Neuronal stem cell (in vitro differentiated cells): ENCODE results near the gene ADGRL3.

Experiments used
- DNase-seq: peaks from one replicate; pipeline ENCODE4 v3.0.0-alpha.2; 2013; ENCODE audit warnings: low spot score
- H2AFZ ChIP-seq: one replicate; pipeline ENCODE4 v1.6.1; 2013; ENCODE audit warnings: mild to moderate bottlenecking, low read length, inconsistent platforms
- H2AK5ac ChIP-seq: 2 replicates; pipeline ENCODE4 v1.6.1; 2013; ENCODE audit warnings: low read depth, mild to moderate bottlenecking, inconsistent platforms, low read length, moderate library complexity, mixed read lengths
- H2BK120ac ChIP-seq: 2 replicates; pipeline ENCODE4 v1.6.1; 2013; ENCODE audit warnings: low read depth, mild to moderate bottlenecking, inconsistent platforms, low read length, moderate library complexity, mixed read lengths
- H2BK12ac ChIP-seq: one replicate; pipeline ENCODE4 v1.6.1; 2013; ENCODE audit warnings: low read length, inconsistent platforms
- H2BK15ac ChIP-seq: 2 replicates; pipeline ENCODE4 v1.6.1; 2013; ENCODE audit warnings: mild to moderate bottlenecking, low read length, inconsistent platforms, mixed read lengths
- H2BK5ac ChIP-seq: one replicate; pipeline ENCODE4 v1.6.1; 2013; ENCODE audit warnings: inconsistent platforms, mild to moderate bottlenecking, low read length, moderate library complexity
- H3K14ac ChIP-seq: one replicate; pipeline ENCODE4 v1.6.1; 2013; ENCODE audit warnings: low read length, inconsistent platforms
- H3K18ac ChIP-seq: 2 replicates; pipeline ENCODE4 v1.6.1; 2013; ENCODE audit warnings: low read length, inconsistent platforms
- H3K23ac ChIP-seq: 2 replicates; pipeline ENCODE4 v1.6.1; 2013; ENCODE audit warnings: low read depth, mild to moderate bottlenecking, mixed read lengths, low read length, inconsistent platforms; ENCODE audit not compliant: poor library complexity
- H3K27ac ChIP-seq: replicated peaks from 3 replicates; pipeline ENCODE4 v1.5.1; 2013; ENCODE audit warnings: low read length, inconsistent platforms
- H3K27me3 ChIP-seq, 3 experiments: 2 replicates each; pipeline ENCODE4 v1.6.1; 2013; ENCODE audit warnings: low read length in 3 of 3, mild to moderate bottlenecking in 2 of 3, inconsistent platforms in 1 of 3, low read depth in 1 of 3, mixed read lengths in 1 of 3, moderate library complexity in 1 of 3; ENCODE audit not compliant: control insufficient read depth in 3 of 3, insufficient read depth in 3 of 3
- H3K36me3 ChIP-seq, 2 donors: replicated peaks in 1 of 2; 2 replicates each; pipeline ENCODE4 v1.6.1; 2013; ENCODE audit warnings: low read length in 2 of 2; ENCODE audit not compliant: control insufficient read depth in 2 of 2, insufficient read depth in 2 of 2
- H3K4ac ChIP-seq: 2 replicates; pipeline ENCODE4 v1.6.1; 2013; ENCODE audit warnings: inconsistent platforms, mild to moderate bottlenecking, low read length, moderate library complexity
- H3K4me1 ChIP-seq, 2 donors: 1 replicate in 1 of 2; 2 replicates in 1 of 2; pipeline ENCODE4 v1.6.1; 2013; ENCODE audit warnings: low read length in 2 of 2, low read depth in 1 of 2; ENCODE audit not compliant: control insufficient read depth in 2 of 2, insufficient read depth in 1 of 2
- H3K4me2 ChIP-seq: one replicate; pipeline ENCODE4 v1.6.1; 2013; ENCODE audit warnings: mild to moderate bottlenecking, low read length, inconsistent platforms; ENCODE audit not compliant: insufficient read depth, poor library complexity, severe bottlenecking
- H3K4me3 ChIP-seq, 2 donors: 2 replicates each; pipeline ENCODE4 v1.5.1; 2013; ENCODE audit warnings: low read length in 2 of 2, mild to moderate bottlenecking in 2 of 2, inconsistent platforms in 1 of 2, moderate library complexity in 1 of 2
- H3K79me1 ChIP-seq: one replicate; pipeline ENCODE4 v1.6.1; 2013; ENCODE audit warnings: low read depth, mild to moderate bottlenecking, inconsistent platforms, low read length, moderate library complexity
- H3K9ac ChIP-seq: one replicate; pipeline ENCODE4 v1.6.1; 2013; ENCODE audit warnings: mild to moderate bottlenecking, low read depth, low read length, inconsistent platforms; ENCODE audit not compliant: poor library complexity
- H3K9me3 ChIP-seq, 2 donors: replicated peaks in 1 of 2; 2 replicates each; pipeline versions ENCODE3 to v1.6.1; 2013; ENCODE audit warnings: low read length in 2 of 2, mild to moderate bottlenecking in 2 of 2, inconsistent platforms in 1 of 2, low read depth in 1 of 2, mixed read lengths in 1 of 2, moderate library complexity in 1 of 2; ENCODE audit not compliant: control insufficient read depth in 2 of 2, insufficient read depth in 1 of 2
- H4K8ac ChIP-seq: one replicate; pipeline ENCODE4 v1.6.1; 2013; ENCODE audit warnings: low read depth, mild to moderate bottlenecking, inconsistent platforms, low read length, moderate library complexity
- H4K91ac ChIP-seq: one replicate; pipeline ENCODE4 v1.6.1; 2013; ENCODE audit warnings: low read length, low read depth, mild to moderate bottlenecking, inconsistent platforms; ENCODE audit not compliant: poor library complexity
- WGBS, 2 donors: extraction: QIAGEN DNeasy Blood & Tissue Kit; methylation state at CpG; one replicate each; pipeline ENCODE4 v1.1.7; 2013; ENCODE audit warnings: missing lambda C conversion rate in 2 of 2, mixed read lengths in 1 of 2; ENCODE audit not compliant: insufficient read length in 2 of 2, insufficient replicate concordance in 1 of 2; ENCODE audit errors: extremely low coverage in 2 of 2; 5-methylcytosine and 5-hydroxymethylcytosine counted together

Gene ADGRL3

GRCh38 chr4:61864286-61864685 is 664.2 kb downstream of the ADGRL3 start:
- DNase-seq: no peak
- no peak overlapping the region for H3K4me3 ChIP-seq
- H2BK120ac ChIP-seq: no peak overlapping the region
- H2AFZ ChIP-seq: no peak overlapping the region
- no peak overlapping the region for H2AK5ac ChIP-seq
- no peak overlapping the region for H3K4me2 ChIP-seq
- H3K9me3 ChIP-seq: no peaks in the 10 kb centered on the region
- H3K9ac ChIP-seq: no peak overlapping the region
- no peak overlapping the region for H2BK12ac ChIP-seq
- no peak overlapping the region for H2BK5ac ChIP-seq
- H3K14ac ChIP-seq: no peak overlapping the region
- H2BK15ac ChIP-seq: no peak overlapping the region
- no peaks in the 10 kb centered on the region for H3K27me3 ChIP-seq
- no peaks in the 10 kb centered on the region for H3K36me3 ChIP-seq
- H4K8ac ChIP-seq: no peak overlapping the region
- no peak overlapping the region for H3K23ac ChIP-seq
- H4K91ac ChIP-seq: no peak overlapping the region
- no peak overlapping the region for H3K4ac ChIP-seq
- H3K79me1 ChIP-seq: no peaks in the 10 kb centered on the region
- H3K27ac ChIP-seq: no peak overlapping the region
- peaks cover 0 to 5% of the 10 kb centered on the region in 2 donors for H3K4me1 ChIP-seq
- no CpG with 5 or more reads among the region's 1 CpG for WGBS, 2 donors
- no peak overlapping the region for H3K18ac ChIP-seq

GRCh38 chr4:61866378-61867030 is 666.4 kb downstream of the ADGRL3 start:
- H3K4me3 ChIP-seq: no peak overlapping the region
- no peak overlapping the region for H2AK5ac ChIP-seq

GRCh38 chr4:61872983-61873382 is 672.9 kb downstream of the ADGRL3 start:
- no peak for DNase-seq
- Histone ChIP-seq H4K8ac (no peak overlapping the region), H3K27ac (no peak overlapping the region), H2BK12ac (no peak overlapping the region), H2BK120ac (no peak overlapping the region), H4K91ac (no peak overlapping the region), H3K4ac (no peak overlapping the region), H3K27me3 (no peaks in the 10 kb centered on the region), H3K79me1 (no peaks in the 10 kb centered on the region), H2AFZ (no peak overlapping the region), H2BK5ac (no peak overlapping the region), H3K4me3 (no peak overlapping the region), H3K4me1 (no peaks in the 10 kb centered on the region), H3K18ac (no peak overlapping the region), H3K23ac (no peak overlapping the region), H3K4me2 (no peak overlapping the region), H3K9me3 (no peaks in the 10 kb centered on the region), H3K14ac (no peak overlapping the region), H2BK15ac (no peak overlapping the region), H3K9ac (no peak overlapping the region), H2AK5ac (no peak overlapping the region), H3K36me3 (no peaks in the 10 kb centered on the region)
- WGBS, 2 donors: no CpG with 5 or more reads among the region's 3 CpGs

More at GRCh38 chr4:61866378-61867030, 666.4 kb downstream of the ADGRL3 start:
- WGBS, 2 donors: no CpG with 5 or more reads among the region's 4 CpGs
- Histone ChIP-seq H3K18ac (no peak overlapping the region), H2BK15ac (no peak overlapping the region), H3K4me1 (peaks cover 0 to 5% of the 10 kb centered on the region in 2 donors), H2AFZ (no peak overlapping the region), H3K79me1 (no peaks in the 10 kb centered on the region), H3K4me2 (no peak overlapping the region), H3K27me3 (no peaks in the 10 kb centered on the region), H4K91ac (no peak overlapping the region), H3K9ac (no peak overlapping the region), H3K36me3 (no peaks in the 10 kb centered on the region), H4K8ac (no peak overlapping the region), H2BK120ac (no peak overlapping the region), H3K9me3 (no peaks in the 10 kb centered on the region), H2BK5ac (no peak overlapping the region), H3K27ac (no peak overlapping the region), H3K14ac (no peak overlapping the region), H3K23ac (no peak overlapping the region), H2BK12ac (no peak overlapping the region), H3K4ac (no peak overlapping the region)
- DNase-seq: no peak

- Histone ChIP-seq H3K9ac (no peak overlapping the region), H3K4me3 (no peak overlapping the region), H3K79me1 (no peaks in the 10 kb centered on the region), H3K36me3 (no peaks in the 10 kb centered on the region), H2BK120ac (no peak overlapping the region), H2BK12ac (no peak overlapping the region), H3K9me3 (no peaks in the 10 kb centered on the region), H2BK15ac (no peak overlapping the region), H3K27me3 (no peaks in the 10 kb centered on the region), H3K23ac (no peak overlapping the region), H3K14ac (no peak overlapping the region), H3K27ac (no peak overlapping the region), H2BK5ac (no peak overlapping the region), H3K18ac (no peak overlapping the region), H3K4me1 (no peaks in the 10 kb centered on the region), H2AK5ac (no peak overlapping the region), H3K4me2 (no peak overlapping the region), H2AFZ (no peak overlapping the region), H3K4ac (no peak overlapping the region), H4K91ac (no peak overlapping the region), H4K8ac (no peak overlapping the region)
- DNase-seq: no peak
Observed at GRCh38 chr4:61877266-61877665, 677.1 kb downstream of the ADGRL3 start.
